DND-41 (cell line): Measurements from ENCODE around the gene ASTE1.

Experiments
- CTCF ChIP-seq: IDR thresholded peaks from 2 replicates; pipeline ENCODE4 v1.5.1; 2012; ENCODE audit warnings: borderline replicate concordance, low read length, moderate library complexity, mild to moderate bottlenecking; ENCODE audit not compliant: poor library complexity, severe bottlenecking; ENCODE audit errors: extremely low read depth
- EZH2 ChIP-seq: IDR thresholded peaks from 3 replicates; pipeline ENCODE4 v1.6.1; 2012; ENCODE audit warnings: borderline replicate concordance, low read depth, mild to moderate bottlenecking, moderate library complexity, low read length, inconsistent platforms; ENCODE audit not compliant: severe bottlenecking

- no peak for TF ChIP-seq CTCF
- no peak for TF ChIP-seq EZH2
Observed at GRCh38 chr3:131025539-131025938, 1.1 kb downstream of the ASTE1 start.
